SK-N-SH treated with all-trans-retinoic acid at 6 μM for 48 hours (cell line): ENCODE data around the gene CPS1.

ENCODE experiments used
- ATAC-seq: fragments of 200-7000 bp; cut with Tn5 transposase; 3 replicates; pipeline ENCODE4 v1.9.1; 2020; ENCODE audit warnings: mild to moderate bottlenecking, moderate library complexity
- ARNTL ChIP-seq: fragments of 450-650 bp; formaldehyde crosslinking; IDR thresholded peaks from 2 replicates; pipeline ENCODE4 v1.5.0; 2020; ENCODE audit warnings: low read depth, mild to moderate bottlenecking, moderate library complexity, borderline replicate concordance
- BACH2 ChIP-seq: fragments of 250-450 bp; sonication (Bioruptor Pico); IDR thresholded peaks from 2 replicates; pipeline ENCODE4 v1.9.0; 2021; ENCODE audit warnings: mild to moderate bottlenecking, borderline replicate concordance
- CSDC2 ChIP-seq: fragments of 250-450 bp; sonication (Bioruptor Pico); IDR thresholded peaks from 2 replicates; pipeline ENCODE4 v1.5.0; 2020; ENCODE audit warnings: mild to moderate bottlenecking, moderate library complexity
- ESRRG ChIP-seq: fragments of 250-450 bp; sonication (Bioruptor Pico); IDR thresholded peaks from 2 replicates; pipeline ENCODE4 v1.6.1; 2021; ENCODE audit warnings: mild to moderate bottlenecking
- GLIS3 ChIP-seq: fragments of 250-450 bp; sonication (Bioruptor Pico); IDR thresholded peaks from 2 replicates; pipeline ENCODE4 v1.5.0; 2020; ENCODE audit warnings: mild to moderate bottlenecking, moderate library complexity
- ISL1 ChIP-seq: fragments of 250-450 bp; sonication (Bioruptor Pico); IDR thresholded peaks from 2 replicates; pipeline ENCODE4 v2.1.2; 2022; ENCODE audit warnings: mild to moderate bottlenecking, moderate library complexity
- OSR1 ChIP-seq: fragments of 250-450 bp; sonication (Bioruptor Pico); IDR thresholded peaks from 2 replicates; pipeline ENCODE4 v1.8.0; 2022; ENCODE audit warnings: moderate library complexity, mild to moderate bottlenecking, inconsistent platforms
- PATZ1 ChIP-seq: fragments of 250-450 bp; sonication (Bioruptor Pico); IDR thresholded peaks from 2 replicates; pipeline ENCODE4 v1.8.0; 2020; ENCODE audit warnings: mild to moderate bottlenecking, moderate library complexity, borderline replicate concordance
- PPARA ChIP-seq: fragments of 250-450 bp; sonication (Bioruptor Pico); IDR thresholded peaks from 2 replicates; pipeline ENCODE4 v1.5.0; 2020; ENCODE audit warnings: mild to moderate bottlenecking, borderline replicate concordance
- RARB ChIP-seq: fragments of 250-450 bp; sonication (Bioruptor Pico); IDR thresholded peaks from 2 replicates; pipeline ENCODE4 v1.8.0; 2021; ENCODE audit warnings: mild to moderate bottlenecking, moderate library complexity
- SNAI2 ChIP-seq: fragments of 250-450 bp; sonication (Bioruptor Pico); IDR thresholded peaks from 2 replicates; pipeline ENCODE4 v1.5.0; 2020; ENCODE audit warnings: mild to moderate bottlenecking, moderate library complexity
- TOX ChIP-seq: fragments of 250-450 bp; sonication (Bioruptor Pico); IDR thresholded peaks from 2 replicates; pipeline ENCODE4 v1.8.0; 2021; ENCODE audit warnings: mild to moderate bottlenecking, moderate library complexity, borderline replicate concordance
- ZC3H10 ChIP-seq: fragments of 250-450 bp; sonication (Bioruptor Pico); IDR thresholded peaks from 2 replicates; pipeline ENCODE4 v1.5.1; 2021; ENCODE audit warnings: mild to moderate bottlenecking, moderate library complexity
- ZFP3 ChIP-seq: fragments of 250-450 bp; sonication (Bioruptor Pico); IDR thresholded peaks from 2 replicates; pipeline ENCODE4 v1.5.0; 2020; ENCODE audit warnings: mild to moderate bottlenecking, moderate library complexity
- ZFP30 ChIP-seq: fragments of 450-650 bp; formaldehyde crosslinking; IDR thresholded peaks from 2 replicates; pipeline ENCODE4 v1.5.0; 2022; ENCODE audit warnings: mild to moderate bottlenecking, moderate library complexity
- ZNF565 ChIP-seq: fragments of 450-650 bp; formaldehyde crosslinking; conservative IDR thresholded peaks from 2 replicates; pipeline ENCODE4 v1.5.0; 2020; ENCODE audit warnings: low read depth, mild to moderate bottlenecking, moderate library complexity
- ZNF70 ChIP-seq: fragments of 450-650 bp; formaldehyde crosslinking; IDR thresholded peaks from 2 replicates; pipeline ENCODE4 v1.5.0; 2020; ENCODE audit warnings: mild to moderate bottlenecking, moderate library complexity
- TF ChIP-seq, protein P1 (sequence below): fragments of 250-450 bp; sonication (Bioruptor Pico); IDR thresholded peaks from 2 replicates; pipeline ENCODE4 v1.5.1; 2020; ENCODE audit warnings: low read depth, mild to moderate bottlenecking, moderate library complexity
- TF ChIP-seq, protein P2 (sequence below): fragments of 250-450 bp; sonication (Bioruptor Pico); IDR thresholded peaks from 2 replicates; pipeline ENCODE4 v1.5.0; 2020; ENCODE audit warnings: mild to moderate bottlenecking, moderate library complexity
- TF ChIP-seq, protein P3 (sequence below): fragments of 250-450 bp; sonication (Bioruptor Pico); IDR thresholded peaks from 2 replicates; pipeline ENCODE4 v1.5.1; 2021; ENCODE audit warnings: mild to moderate bottlenecking, moderate library complexity
- TF ChIP-seq, protein P4 (sequence below): fragments of 250-450 bp; sonication (Bioruptor Pico); IDR thresholded peaks from 2 replicates; pipeline ENCODE4 v1.8.0; 2021; ENCODE audit warnings: low read depth, mild to moderate bottlenecking, moderate library complexity, borderline replicate concordance

The CPS1 gene

GRCh38 chr2:210519594-210519993 lies 36.8 kb upstream of the CPS1 start:
- ATAC-seq, result no peak
- TF ChIP-seq ZFP3, result no peak
- no peak for TF ChIP-seq PATZ1 (CRISPR knock-in tag)
- no peak for TF ChIP-seq ZFP30 (CRISPR knock-in tag)
- TF ChIP-seq, protein P1, sequence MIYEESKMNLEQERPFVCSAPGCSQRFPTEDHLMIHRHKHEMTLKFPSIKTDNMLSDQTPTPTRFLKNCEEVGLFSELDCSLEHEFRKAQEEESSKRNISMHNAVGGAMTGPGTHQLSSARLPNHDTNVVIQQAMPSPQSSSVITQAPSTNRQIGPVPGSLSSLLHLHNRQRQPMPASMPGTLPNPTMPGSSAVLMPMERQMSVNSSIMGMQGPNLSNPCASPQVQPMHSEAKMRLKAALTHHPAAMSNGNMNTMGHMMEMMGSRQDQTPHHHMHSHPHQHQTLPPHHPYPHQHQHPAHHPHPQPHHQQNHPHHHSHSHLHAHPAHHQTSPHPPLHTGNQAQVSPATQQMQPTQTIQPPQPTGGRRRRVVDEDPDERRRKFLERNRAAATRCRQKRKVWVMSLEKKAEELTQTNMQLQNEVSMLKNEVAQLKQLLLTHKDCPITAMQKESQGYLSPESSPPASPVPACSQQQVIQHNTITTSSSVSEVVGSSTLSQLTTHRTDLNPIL (CRISPR knock-in tag), result no peak
- TF ChIP-seq, protein P2, sequence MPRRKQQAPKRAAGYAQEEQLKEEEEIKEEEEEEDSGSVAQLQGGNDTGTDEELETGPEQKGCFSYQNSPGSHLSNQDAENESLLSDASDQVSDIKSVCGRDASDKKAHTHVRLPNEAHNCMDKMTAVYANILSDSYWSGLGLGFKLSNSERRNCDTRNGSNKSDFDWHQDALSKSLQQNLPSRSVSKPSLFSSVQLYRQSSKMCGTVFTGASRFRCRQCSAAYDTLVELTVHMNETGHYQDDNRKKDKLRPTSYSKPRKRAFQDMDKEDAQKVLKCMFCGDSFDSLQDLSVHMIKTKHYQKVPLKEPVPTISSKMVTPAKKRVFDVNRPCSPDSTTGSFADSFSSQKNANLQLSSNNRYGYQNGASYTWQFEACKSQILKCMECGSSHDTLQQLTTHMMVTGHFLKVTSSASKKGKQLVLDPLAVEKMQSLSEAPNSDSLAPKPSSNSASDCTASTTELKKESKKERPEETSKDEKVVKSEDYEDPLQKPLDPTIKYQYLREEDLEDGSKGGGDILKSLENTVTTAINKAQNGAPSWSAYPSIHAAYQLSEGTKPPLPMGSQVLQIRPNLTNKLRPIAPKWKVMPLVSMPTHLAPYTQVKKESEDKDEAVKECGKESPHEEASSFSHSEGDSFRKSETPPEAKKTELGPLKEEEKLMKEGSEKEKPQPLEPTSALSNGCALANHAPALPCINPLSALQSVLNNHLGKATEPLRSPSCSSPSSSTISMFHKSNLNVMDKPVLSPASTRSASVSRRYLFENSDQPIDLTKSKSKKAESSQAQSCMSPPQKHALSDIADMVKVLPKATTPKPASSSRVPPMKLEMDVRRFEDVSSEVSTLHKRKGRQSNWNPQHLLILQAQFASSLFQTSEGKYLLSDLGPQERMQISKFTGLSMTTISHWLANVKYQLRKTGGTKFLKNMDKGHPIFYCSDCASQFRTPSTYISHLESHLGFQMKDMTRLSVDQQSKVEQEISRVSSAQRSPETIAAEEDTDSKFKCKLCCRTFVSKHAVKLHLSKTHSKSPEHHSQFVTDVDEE (CRISPR knock-in tag), result no peak

DNA sequence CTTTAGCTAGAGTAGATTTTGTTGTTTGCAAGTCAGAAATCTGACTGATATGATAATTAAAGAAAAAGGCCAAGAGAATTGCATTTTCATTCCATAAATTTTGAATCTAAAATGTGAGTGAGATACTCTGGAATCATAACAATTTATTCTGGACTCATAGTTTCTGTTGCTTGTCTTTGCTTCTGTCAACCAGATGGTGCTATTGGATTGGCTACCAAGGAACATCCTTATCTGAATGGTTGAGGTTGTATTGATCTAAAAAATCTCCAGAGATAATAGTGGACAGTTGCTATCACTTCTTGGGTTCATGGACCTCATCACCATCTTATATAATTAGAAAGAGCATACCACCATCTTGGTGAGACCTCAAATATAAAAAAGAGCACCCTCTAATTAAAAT lies 34.0 kb upstream of the CPS1 start:
- TF ChIP-seq ARNTL (CRISPR knock-in tag) (no peak), ZNF565 (no peak), ESRRG (CRISPR knock-in tag) (no peak), SNAI2 (CRISPR knock-in tag) (no peak), PPARA (CRISPR knock-in tag) (no peak), ZNF70 (CRISPR knock-in tag) (no peak), CSDC2 (no peak), BACH2 (CRISPR knock-in tag) (no peak), ISL1 (CRISPR knock-in tag) (no peak)
- TF ChIP-seq, protein P3, sequence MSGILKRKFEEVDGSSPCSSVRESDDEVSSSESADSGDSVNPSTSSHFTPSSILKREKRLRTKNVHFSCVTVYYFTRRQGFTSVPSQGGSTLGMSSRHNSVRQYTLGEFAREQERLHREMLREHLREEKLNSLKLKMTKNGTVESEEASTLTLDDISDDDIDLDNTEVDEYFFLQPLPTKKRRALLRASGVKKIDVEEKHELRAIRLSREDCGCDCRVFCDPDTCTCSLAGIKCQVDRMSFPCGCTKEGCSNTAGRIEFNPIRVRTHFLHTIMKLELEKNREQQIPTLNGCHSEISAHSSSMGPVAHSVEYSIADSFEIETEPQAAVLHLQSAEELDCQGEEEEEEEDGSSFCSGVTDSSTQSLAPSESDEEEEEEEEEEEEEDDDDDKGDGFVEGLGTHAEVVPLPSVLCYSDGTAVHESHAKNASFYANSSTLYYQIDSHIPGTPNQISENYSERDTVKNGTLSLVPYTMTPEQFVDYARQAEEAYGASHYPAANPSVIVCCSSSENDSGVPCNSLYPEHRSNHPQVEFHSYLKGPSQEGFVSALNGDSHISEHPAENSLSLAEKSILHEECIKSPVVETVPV (CRISPR knock-in tag), result no peak
- TF ChIP-seq, protein P1 (CRISPR knock-in tag), result no peak
- TF ChIP-seq, protein P4, sequence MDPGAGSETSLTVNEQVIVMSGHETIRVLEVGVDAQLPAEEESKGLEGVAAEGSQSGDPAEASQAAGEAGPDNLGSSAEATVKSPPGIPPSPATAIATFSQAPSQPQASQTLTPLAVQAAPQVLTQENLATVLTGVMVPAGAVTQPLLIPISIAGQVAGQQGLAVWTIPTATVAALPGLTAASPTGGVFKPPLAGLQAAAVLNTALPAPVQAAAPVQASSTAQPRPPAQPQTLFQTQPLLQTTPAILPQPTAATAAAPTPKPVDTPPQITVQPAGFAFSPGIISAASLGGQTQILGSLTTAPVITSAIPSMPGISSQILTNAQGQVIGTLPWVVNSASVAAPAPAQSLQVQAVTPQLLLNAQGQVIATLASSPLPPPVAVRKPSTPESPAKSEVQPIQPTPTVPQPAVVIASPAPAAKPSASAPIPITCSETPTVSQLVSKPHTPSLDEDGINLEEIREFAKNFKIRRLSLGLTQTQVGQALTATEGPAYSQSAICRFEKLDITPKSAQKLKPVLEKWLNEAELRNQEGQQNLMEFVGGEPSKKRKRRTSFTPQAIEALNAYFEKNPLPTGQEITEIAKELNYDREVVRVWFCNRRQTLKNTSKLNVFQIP (CRISPR knock-in tag), result no peak
- ATAC-seq, result no peak

GRCh38 chr2:210523650-210524289 lies 32.6 kb upstream of the CPS1 start:
- TF ChIP-seq ZFP30 (CRISPR knock-in tag) (no peak), SNAI2 (CRISPR knock-in tag) (no peak), ISL1 (CRISPR knock-in tag) (no peak), GLIS3 (no peak), ZC3H10 (CRISPR knock-in tag) (no peak), ESRRG (CRISPR knock-in tag) (no peak), OSR1 (CRISPR knock-in tag) (no peak), RARB (CRISPR knock-in tag) (no peak), TOX (no peak), ZFP3 (no peak)
- ATAC-seq, result no peak
